HEK293 (cell line): ENCODE data around the gene ANO6.

Source experiments
- CTCF ChIA-PET: fragments of 350-600 bp; formaldehyde crosslinking; extraction: SDS; loops from one replicate; lab custom pipeline; 2021; ENCODE audit warnings: antibody characterized with exemption; lab: Yijun Ruan, JAX
- POLR2A ChIA-PET: fragments of 300-600 bp; formaldehyde crosslinking; extraction: SDS; loops from one replicate; lab custom pipeline; 2020; ENCODE audit warnings: antibody characterized with exemption, inconsistent platforms; lab: Yijun Ruan, JAX
- H3K27ac ChIP-seq: fragments of 200-500 bp; sonication (Bioruptor generic); 2 replicates; pipeline ENCODE4 v1.5.1; 2014; ENCODE audit warnings: low read depth, low read length, control low read depth, inconsistent platforms; ENCODE audit errors: extremely low read depth
- H3K36me3 ChIP-seq, 2 experiments: fragments of 200-500 bp in 1 of 2; sonication (Bioruptor generic) in 1 of 2; 1 replicate in 1 of 2; 2 replicates in 1 of 2; pipeline ENCODE4 v1.5.1; 2014 to 2017; ENCODE audit warnings: inconsistent platforms in 2 of 2, low read length in 2 of 2; ENCODE audit not compliant: control insufficient read depth in 2 of 2, insufficient read depth in 1 of 2
- H3K4me1 ChIP-seq: fragments of 200-500 bp; sonication (Bioruptor generic); 2 replicates; pipeline ENCODE4 v1.5.1; 2014; ENCODE audit warnings: mild to moderate bottlenecking, low read length, inconsistent platforms; ENCODE audit not compliant: control insufficient read depth, insufficient read depth
- H3K4me3 ChIP-seq: 2 replicates; pipeline ENCODE4 v1.5.1; 2011; ENCODE audit warnings: low read depth, mild to moderate bottlenecking, control low read depth, low read length, moderate library complexity
- H3K9me3 ChIP-seq: fragments of 200-500 bp; sonication (Bioruptor generic); 2 replicates; pipeline ENCODE4 v1.5.1; 2014; ENCODE audit warnings: low read depth, low read length, inconsistent platforms; ENCODE audit not compliant: control insufficient read depth, insufficient read depth
- BCL11A ChIP-seq: fragments of 450-650 bp; formaldehyde crosslinking; IDR thresholded peaks from 2 replicates; pipeline ENCODE4 v1.5.1; 2016; ENCODE audit warnings: low read depth, missing biosample characterization, missing genetic modification characterization
- HOXD13 ChIP-seq: sonication (generic); formaldehyde crosslinking; IDR thresholded peaks from 2 replicates; pipeline ENCODE4 v1.8.0; 2022; ENCODE audit warnings: missing genetic modification reagents, borderline replicate concordance
- KLF8 ChIP-seq: fragments of 450-650 bp; formaldehyde crosslinking; IDR thresholded peaks from 2 replicates; pipeline ENCODE4 v1.5.1; 2016; ENCODE audit warnings: missing biosample characterization, missing genetic modification characterization
- MEIS1 ChIP-seq: sonication (generic); formaldehyde crosslinking; IDR thresholded peaks from 2 replicates; pipeline ENCODE4 v1.8.1; 2022; ENCODE audit warnings: missing genetic modification reagents, mild to moderate bottlenecking, borderline replicate concordance
- OSR2 ChIP-seq: fragments of 450-650 bp; formaldehyde crosslinking; IDR thresholded peaks from 2 replicates; pipeline ENCODE4 v1.5.1; 2016; ENCODE audit warnings: missing biosample characterization, missing genetic modification characterization
- SCRT2 ChIP-seq: fragments of 450-650 bp; formaldehyde crosslinking; IDR thresholded peaks from 2 replicates; pipeline ENCODE4 v1.5.1; 2016; ENCODE audit warnings: missing biosample characterization, missing genetic modification characterization
- SP7 ChIP-seq: fragments of 450-650 bp; formaldehyde crosslinking; IDR thresholded peaks from 2 replicates; pipeline ENCODE4 v1.5.1; 2016; ENCODE audit warnings: missing biosample characterization, missing genetic modification characterization
- TRIM28 ChIP-seq: IDR thresholded peaks from 2 replicates; pipeline ENCODE4 v1.6.1; 2011; ENCODE audit warnings: low read length, control low read depth, borderline replicate concordance
- ZBTB44 ChIP-seq: fragments of 450-650 bp; IDR thresholded peaks from 2 replicates; pipeline ENCODE4 v1.5.1; 2018; ENCODE audit warnings: missing biosample characterization, mild to moderate bottlenecking, missing genetic modification characterization
- ZEB2 ChIP-seq: fragments of 450-650 bp; formaldehyde crosslinking; IDR thresholded peaks from 2 replicates; pipeline ENCODE4 v1.5.1; 2016; ENCODE audit warnings: missing biosample characterization, missing genetic modification characterization
- ZNF19 ChIP-seq: fragments of 450-650 bp; formaldehyde crosslinking; IDR thresholded peaks from 2 replicates; pipeline ENCODE4; 2016; ENCODE audit warnings: missing biosample characterization, missing genetic modification characterization, low read depth
- ZNF211 ChIP-seq: fragments of 450-650 bp; formaldehyde crosslinking; IDR thresholded peaks from 2 replicates; pipeline ENCODE4 v1.5.1; 2016; ENCODE audit warnings: low read depth, missing biosample characterization, missing genetic modification characterization
- ZNF341 ChIP-seq: fragments of 450-650 bp; formaldehyde crosslinking; IDR thresholded peaks from 2 replicates; pipeline ENCODE4; 2016; ENCODE audit warnings: low read depth, missing biosample characterization, missing genetic modification characterization
- ZNF362 ChIP-seq: fragments of 450-650 bp; formaldehyde crosslinking; IDR thresholded peaks from 2 replicates; pipeline ENCODE4 v1.5.1; 2016; ENCODE audit warnings: missing biosample characterization, missing genetic modification characterization
- ZNF366 ChIP-seq: fragments of 450-650 bp; formaldehyde crosslinking; conservative IDR thresholded peaks from 2 replicates; pipeline ENCODE4 v1.5.1; 2016; ENCODE audit warnings: missing biosample characterization, missing genetic modification characterization
- ZNF501 ChIP-seq: fragments of 450-650 bp; formaldehyde crosslinking; IDR thresholded peaks from 2 replicates; pipeline ENCODE4 v1.5.1; 2016; ENCODE audit warnings: missing biosample characterization, missing genetic modification characterization
- ZNF561 ChIP-seq: fragments of 450-650 bp; IDR thresholded peaks from 2 replicates; pipeline ENCODE4 v1.5.1; 2018; ENCODE audit warnings: missing biosample characterization, missing genetic modification characterization, borderline replicate concordance
- ZNF629 ChIP-seq: fragments of 450-650 bp; formaldehyde crosslinking; IDR thresholded peaks from 2 replicates; pipeline ENCODE4 v1.5.1; 2017; ENCODE audit warnings: missing biosample characterization, missing genetic modification characterization
- TF ChIP-seq, protein P1 (sequence below): fragments of 450-650 bp; formaldehyde crosslinking; IDR thresholded peaks from 2 replicates; pipeline ENCODE4 v1.5.1; 2016; ENCODE audit warnings: missing biosample characterization, missing genetic modification characterization
- TF ChIP-seq, protein P2 (sequence below): fragments of 450-650 bp; formaldehyde crosslinking; IDR thresholded peaks from 2 replicates; pipeline ENCODE4 v1.5.1; 2016; ENCODE audit warnings: missing biosample characterization, missing genetic modification characterization, borderline replicate concordance
- TF ChIP-seq, protein P3 (sequence below): fragments of 450-650 bp; formaldehyde crosslinking; IDR thresholded peaks from 2 replicates; pipeline ENCODE4 v1.5.1; 2017; ENCODE audit warnings: missing biosample characterization, missing genetic modification characterization

Gene ANO6

DNA sequence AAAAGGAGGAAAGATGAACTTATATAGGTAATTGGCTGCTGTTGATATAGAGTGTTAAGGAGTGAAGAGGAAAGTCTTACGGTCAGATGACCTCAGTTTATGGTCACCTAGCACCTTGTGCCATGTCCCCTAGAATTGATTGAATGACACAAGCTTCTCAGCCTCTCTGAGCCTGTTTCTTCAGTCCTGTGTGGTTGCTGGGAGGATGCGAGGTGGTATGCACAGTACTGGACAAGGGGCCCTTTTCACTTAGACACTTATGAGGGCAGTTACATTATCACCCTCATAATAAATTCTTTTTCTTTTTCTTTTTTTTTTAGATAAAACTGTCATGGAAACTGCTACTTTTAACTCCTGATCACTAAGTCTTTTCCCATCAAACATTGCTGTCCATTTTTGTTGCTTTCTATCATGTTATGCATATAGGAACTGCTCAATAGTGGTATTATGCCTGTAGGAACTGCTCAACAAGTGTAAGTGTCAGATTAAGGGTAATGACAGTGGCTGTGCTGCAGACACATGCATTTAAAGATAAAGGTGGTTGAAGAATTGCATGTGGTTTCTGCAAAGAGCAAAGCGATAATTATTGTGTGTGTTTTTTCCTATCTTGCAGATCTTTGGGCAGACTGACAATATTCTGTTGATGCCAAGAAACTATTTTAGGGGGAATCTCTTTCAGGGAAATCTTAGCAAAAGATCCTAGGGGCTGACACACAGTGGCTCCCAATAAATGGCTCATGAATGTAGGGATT, 11.6 kb downstream of the ANO6 start (continued):
- TF ChIP-seq, protein P1, sequence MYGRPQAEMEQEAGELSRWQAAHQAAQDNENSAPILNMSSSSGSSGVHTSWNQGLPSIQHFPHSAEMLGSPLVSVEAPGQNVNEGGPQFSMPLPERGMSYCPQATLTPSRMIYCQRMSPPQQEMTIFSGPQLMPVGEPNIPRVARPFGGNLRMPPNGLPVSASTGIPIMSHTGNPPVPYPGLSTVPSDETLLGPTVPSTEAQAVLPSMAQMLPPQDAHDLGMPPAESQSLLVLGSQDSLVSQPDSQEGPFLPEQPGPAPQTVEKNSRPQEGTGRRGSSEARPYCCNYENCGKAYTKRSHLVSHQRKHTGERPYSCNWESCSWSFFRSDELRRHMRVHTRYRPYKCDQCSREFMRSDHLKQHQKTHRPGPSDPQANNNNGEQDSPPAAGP (tag by site-specific recombination) = no peak
- TF ChIP-seq BCL11A (tag by site-specific recombination) = no peak
- TF ChIP-seq OSR2 = no peak
- no peak for TF ChIP-seq ZNF211 (tag by site-specific recombination)
- TF ChIP-seq ZNF19 (tag by site-specific recombination) = no peak
- 0 out of 2 replicates have a peak, but pooled peaks have one; percentile 30 for TF ChIP-seq ZBTB44 (tag by site-specific recombination)

GRCh38 chr12:45231515-45232145, 15.7 kb downstream of the ANO6 start:
- Histone ChIP-seq H3K27ac (0 out of 2 replicates have a peak overlapping the region, but pooled peaks have one; percentile 0), H3K36me3 (peaks cover 0 to 4% of the 10 kb centered on the region in 2 experiments; a peak in 1 of 3 replicates), H3K4me3 (no peak overlapping the region), H3K9me3 (no peaks in the 10 kb centered on the region), H3K4me1 (peaks cover 45% of the 10 kb centered on the region)
- ChIA-PET CTCF (interaction anchor here (0.7 to 1.1 kb wide), 3 partner anchors 10 to 103 kb away, joined by 3 to 6 read pairs (median 3); no protein-coding TSS in a partner anchor), POLR2A (no interaction called here)
- TF ChIP-seq ZNF561 = no peak
- peak; percentile 34; the same call in 1 of the 2 replicates for TF ChIP-seq ZNF366 (tag by site-specific recombination)
- TF ChIP-seq, protein P2, sequence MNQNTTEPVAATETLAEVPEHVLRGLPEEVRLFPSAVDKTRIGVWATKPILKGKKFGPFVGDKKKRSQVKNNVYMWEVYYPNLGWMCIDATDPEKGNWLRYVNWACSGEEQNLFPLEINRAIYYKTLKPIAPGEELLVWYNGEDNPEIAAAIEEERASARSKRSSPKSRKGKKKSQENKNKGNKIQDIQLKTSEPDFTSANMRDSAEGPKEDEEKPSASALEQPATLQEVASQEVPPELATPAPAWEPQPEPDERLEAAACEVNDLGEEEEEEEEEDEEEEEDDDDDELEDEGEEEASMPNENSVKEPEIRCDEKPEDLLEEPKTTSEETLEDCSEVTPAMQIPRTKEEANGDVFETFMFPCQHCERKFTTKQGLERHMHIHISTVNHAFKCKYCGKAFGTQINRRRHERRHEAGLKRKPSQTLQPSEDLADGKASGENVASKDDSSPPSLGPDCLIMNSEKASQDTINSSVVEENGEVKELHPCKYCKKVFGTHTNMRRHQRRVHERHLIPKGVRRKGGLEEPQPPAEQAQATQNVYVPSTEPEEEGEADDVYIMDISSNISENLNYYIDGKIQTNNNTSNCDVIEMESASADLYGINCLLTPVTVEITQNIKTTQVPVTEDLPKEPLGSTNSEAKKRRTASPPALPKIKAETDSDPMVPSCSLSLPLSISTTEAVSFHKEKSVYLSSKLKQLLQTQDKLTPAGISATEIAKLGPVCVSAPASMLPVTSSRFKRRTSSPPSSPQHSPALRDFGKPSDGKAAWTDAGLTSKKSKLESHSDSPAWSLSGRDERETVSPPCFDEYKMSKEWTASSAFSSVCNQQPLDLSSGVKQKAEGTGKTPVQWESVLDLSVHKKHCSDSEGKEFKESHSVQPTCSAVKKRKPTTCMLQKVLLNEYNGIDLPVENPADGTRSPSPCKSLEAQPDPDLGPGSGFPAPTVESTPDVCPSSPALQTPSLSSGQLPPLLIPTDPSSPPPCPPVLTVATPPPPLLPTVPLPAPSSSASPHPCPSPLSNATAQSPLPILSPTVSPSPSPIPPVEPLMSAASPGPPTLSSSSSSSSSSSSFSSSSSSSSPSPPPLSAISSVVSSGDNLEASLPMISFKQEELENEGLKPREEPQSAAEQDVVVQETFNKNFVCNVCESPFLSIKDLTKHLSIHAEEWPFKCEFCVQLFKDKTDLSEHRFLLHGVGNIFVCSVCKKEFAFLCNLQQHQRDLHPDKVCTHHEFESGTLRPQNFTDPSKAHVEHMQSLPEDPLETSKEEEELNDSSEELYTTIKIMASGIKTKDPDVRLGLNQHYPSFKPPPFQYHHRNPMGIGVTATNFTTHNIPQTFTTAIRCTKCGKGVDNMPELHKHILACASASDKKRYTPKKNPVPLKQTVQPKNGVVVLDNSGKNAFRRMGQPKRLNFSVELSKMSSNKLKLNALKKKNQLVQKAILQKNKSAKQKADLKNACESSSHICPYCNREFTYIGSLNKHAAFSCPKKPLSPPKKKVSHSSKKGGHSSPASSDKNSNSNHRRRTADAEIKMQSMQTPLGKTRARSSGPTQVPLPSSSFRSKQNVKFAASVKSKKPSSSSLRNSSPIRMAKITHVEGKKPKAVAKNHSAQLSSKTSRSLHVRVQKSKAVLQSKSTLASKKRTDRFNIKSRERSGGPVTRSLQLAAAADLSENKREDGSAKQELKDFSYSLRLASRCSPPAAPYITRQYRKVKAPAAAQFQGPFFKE (tag by site-specific recombination) = no peak
- TF ChIP-seq TRIM28 = 0 out of 2 replicates have a peak, but pooled peaks have one; percentile 19
- TF ChIP-seq ZEB2 = peak; percentile 43
- TF ChIP-seq HOXD13 (CRISPR knock-in tag) = no peak
- TF ChIP-seq SCRT2 = no peak
- TF ChIP-seq, protein P3, sequence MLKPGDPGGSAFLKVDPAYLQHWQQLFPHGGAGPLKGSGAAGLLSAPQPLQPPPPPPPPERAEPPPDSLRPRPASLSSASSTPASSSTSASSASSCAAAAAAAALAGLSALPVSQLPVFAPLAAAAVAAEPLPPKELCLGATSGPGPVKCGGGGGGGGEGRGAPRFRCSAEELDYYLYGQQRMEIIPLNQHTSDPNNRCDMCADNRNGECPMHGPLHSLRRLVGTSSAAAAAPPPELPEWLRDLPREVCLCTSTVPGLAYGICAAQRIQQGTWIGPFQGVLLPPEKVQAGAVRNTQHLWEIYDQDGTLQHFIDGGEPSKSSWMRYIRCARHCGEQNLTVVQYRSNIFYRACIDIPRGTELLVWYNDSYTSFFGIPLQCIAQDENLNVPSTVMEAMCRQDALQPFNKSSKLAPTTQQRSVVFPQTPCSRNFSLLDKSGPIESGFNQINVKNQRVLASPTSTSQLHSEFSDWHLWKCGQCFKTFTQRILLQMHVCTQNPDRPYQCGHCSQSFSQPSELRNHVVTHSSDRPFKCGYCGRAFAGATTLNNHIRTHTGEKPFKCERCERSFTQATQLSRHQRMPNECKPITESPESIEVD (tag by site-specific recombination) = peak; percentile 93
- TF ChIP-seq KLF8 (tag by site-specific recombination) = 0 out of 2 replicates have a peak, but pooled peaks have one; percentile 15
- TF ChIP-seq ZNF629 = peak; percentile 27; the same call in 1 of the 2 replicates
- TF ChIP-seq ZNF501 = 0 out of 2 replicates have a peak, but pooled peaks have one; percentile 18
- TF ChIP-seq ZNF362 = peak; percentile 69
- no peak for TF ChIP-seq ZNF341
- peak; percentile 50 for TF ChIP-seq SP7 (tag by site-specific recombination)
- TF ChIP-seq MEIS1 (CRISPR knock-in tag) = no peak
